Coronary artery (tissue), 2 donors: ENCODE measurements around the gene ADGRG2.

Experiments
- DNase-seq: peaks from one replicate; pipeline ENCODE4 v3.0.0-alpha.2; 2017; ENCODE audit warnings: low spot score
- H3K27ac ChIP-seq, 2 donors: fragments of 200-600 bp; sonication (generic); one replicate each; pipeline ENCODE4 v1.5.1; 2016 to 2019
- H3K4me3 ChIP-seq: fragments of 200-600 bp; sonication (generic); 2 replicates; pipeline ENCODE4 v1.5.1; 2016; ENCODE audit warnings: mild to moderate bottlenecking, moderate library complexity
- TF ChIP-seq, protein P1 (sequence below): fragments of 200-600 bp; sonication (generic); IDR thresholded peaks from one replicate; pipeline ENCODE4 v1.5.1; 2019; ENCODE audit warnings: antibody characterized with exemption

The ADGRG2 gene

DNA sequence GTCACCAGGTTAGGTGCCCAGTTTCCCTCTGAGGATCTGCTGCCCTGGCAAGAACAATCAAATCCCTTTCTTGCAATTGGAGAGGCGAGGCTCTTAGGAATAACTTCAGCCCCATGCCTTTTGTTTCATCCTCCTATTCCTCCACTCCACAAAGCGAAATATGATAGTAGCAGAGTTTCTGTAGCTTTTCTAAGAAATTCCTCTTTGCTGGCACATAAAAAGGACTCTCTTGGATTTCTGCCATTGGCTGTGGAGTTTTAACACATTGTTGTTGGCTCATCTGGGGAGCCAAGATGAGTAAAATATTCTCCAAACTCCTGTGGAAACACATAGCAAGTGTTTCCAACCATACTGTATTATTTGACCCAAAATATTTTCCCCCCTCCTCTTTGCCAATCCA is 11.0 kb upstream of the ADGRG2 start:
- no peak overlapping the region for H3K4me3 ChIP-seq
- TF ChIP-seq, protein P1, sequence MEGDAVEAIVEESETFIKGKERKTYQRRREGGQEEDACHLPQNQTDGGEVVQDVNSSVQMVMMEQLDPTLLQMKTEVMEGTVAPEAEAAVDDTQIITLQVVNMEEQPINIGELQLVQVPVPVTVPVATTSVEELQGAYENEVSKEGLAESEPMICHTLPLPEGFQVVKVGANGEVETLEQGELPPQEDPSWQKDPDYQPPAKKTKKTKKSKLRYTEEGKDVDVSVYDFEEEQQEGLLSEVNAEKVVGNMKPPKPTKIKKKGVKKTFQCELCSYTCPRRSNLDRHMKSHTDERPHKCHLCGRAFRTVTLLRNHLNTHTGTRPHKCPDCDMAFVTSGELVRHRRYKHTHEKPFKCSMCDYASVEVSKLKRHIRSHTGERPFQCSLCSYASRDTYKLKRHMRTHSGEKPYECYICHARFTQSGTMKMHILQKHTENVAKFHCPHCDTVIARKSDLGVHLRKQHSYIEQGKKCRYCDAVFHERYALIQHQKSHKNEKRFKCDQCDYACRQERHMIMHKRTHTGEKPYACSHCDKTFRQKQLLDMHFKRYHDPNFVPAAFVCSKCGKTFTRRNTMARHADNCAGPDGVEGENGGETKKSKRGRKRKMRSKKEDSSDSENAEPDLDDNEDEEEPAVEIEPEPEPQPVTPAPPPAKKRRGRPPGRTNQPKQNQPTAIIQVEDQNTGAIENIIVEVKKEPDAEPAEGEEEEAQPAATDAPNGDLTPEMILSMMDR = no peak
- no peak overlapping the region for H3K27ac ChIP-seq
- DNase-seq = no peak

DNA sequence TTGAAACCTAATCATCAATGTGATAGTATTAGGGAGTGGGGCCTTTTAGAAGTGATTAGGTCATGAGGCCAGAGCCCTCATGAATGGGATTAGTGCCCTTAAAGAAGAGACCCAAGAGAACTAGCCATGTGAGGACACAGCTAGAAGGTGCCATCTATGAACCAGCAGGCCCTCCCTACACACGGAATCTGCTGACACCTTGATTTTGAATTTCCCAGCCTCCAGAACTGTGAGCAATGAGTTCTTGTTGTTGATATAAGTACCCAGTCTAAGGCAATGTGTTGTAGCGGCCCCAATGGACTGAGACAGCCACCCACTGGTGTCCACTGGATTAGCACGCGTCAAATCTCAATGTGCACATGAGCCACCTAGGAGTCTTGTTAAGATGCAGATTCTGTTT is 8.4 kb upstream of the ADGRG2 start:
- Histone ChIP-seq H3K27ac (no peak overlapping the region), H3K4me3 (no peak overlapping the region)
- TF ChIP-seq, protein P1 = no peak
- no peak for DNase-seq

DNA sequence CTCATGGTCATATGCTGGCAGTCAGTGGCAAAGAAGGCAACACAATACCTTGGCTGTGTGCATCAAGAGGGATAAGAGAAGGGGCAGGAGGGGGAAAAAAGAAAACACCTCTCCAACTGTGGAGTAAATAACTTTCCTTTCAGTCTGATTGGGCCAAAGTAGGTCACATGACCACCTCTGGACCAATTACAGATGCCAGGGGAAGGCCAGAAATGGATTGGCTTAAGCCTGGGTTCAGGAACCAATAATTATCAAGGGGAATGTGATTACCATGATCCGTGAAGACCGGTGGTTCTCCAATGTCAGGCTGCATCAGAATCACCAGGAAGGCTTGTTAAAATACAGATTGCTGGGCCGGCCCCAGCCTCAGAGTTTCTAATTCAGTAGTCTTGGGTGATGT is 7.4 kb upstream of the ADGRG2 start:
- no peak for DNase-seq

DNA sequence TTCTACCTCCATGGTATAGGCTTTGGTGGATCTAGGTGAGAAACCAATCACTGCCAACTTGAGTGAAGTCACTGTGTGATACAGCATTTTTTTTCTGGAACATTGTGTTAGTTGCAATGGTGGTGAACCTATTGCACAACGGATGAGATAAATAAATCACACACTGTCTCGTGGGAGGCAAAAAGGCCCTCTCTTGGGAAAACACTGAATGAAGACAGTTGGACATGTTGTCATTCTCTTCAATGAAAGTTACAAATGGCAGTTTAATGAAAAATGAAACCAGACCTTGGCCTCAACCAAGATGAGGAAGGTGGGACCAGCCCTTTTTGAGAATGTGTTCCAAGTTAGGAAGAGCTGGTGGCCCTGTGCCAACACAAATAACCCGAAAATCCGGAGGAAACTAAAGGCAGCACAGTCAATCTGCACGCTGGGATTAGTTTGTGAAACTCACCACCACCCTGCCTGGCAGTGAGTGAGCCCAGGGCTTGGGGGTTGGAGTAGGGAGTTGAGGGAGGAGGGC is 5.4 kb upstream of the ADGRG2 start:
- H3K4me3 ChIP-seq = no peak overlapping the region
- DNase-seq = no peak
- no peak overlapping the region for H3K27ac ChIP-seq
- TF ChIP-seq, protein P1 = no peak

More for the DNA sequence above, 7.4 kb upstream of the ADGRG2 start:
- Histone ChIP-seq H3K4me3 (no peak overlapping the region), H3K27ac (no peak overlapping the region)
- TF ChIP-seq, protein P1 = no peak

DNA sequence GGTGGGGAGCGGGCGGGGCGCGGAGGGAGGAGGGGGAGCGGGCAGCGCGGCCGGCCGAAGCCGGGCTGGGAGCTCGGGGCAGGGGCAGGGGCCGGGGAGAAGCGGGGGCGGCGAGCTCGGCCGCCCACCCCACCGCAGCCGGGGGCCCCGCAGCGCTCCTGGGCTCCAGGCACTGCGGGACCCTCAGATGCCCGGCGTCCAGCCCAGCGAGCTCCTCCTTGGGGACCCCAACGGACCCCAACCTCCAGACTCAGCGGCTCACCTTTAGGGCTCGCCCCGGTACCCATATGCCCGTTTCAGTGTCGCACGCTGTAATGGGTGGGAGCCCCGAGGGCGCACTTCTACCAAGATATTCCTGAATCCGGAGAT is 357 bp upstream of the ADGRG2 start:
- DNase-seq = no peak
- Histone ChIP-seq H3K27ac (peak overlapping the region in 1 of 2 donors; percentile 58), H3K4me3 (peak overlapping the region; percentile 72)
- TF ChIP-seq, protein P1 = no peak

DNA sequence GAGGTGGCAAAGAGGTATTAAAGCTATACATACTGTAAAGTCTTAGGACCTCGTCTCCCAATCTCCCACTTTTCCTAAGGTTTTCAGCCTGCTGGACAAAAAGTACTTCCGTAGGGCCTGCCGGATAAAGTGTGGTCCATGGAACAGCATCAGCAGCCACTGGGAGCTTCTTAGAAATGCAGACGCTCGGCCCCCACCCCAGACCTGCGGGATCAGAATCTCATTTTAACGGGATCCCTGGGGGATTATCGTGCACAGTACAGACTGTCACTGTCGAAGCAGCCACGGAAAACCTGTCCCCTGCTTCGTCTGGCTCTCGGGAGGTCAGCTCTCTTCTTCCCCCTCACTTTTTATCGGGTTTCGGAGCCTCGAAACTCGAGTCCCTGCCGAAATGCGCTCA is 802 bp downstream of the ADGRG2 start:
- Histone ChIP-seq H3K4me3 (peak overlapping the region; percentile 72), H3K27ac (peak overlapping the region in 1 of 2 donors; percentile 58)
- TF ChIP-seq, protein P1 = no peak
- no peak for DNase-seq

DNA sequence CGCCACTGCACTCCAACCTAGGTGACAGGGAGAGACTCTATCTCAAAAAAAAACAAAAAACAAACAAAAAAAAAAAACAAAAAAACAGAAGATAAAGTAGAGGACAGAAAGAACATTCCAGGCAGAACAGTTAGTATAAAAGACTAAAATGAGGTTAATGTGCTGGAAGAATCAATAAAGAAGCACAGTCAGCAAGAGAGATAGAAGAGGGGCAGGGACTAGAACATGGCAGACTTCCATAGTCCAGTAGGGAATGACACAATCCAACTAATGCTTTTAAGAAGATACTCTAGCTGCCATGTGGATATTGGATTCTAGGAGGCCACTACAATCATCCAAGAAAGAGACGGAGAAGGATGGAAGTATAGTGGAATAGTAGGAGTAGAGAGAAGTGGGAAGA is 11.6 kb downstream of the ADGRG2 start:
- no peak for DNase-seq
- Histone ChIP-seq H3K27ac (no peak overlapping the region), H3K4me3 (no peak overlapping the region)
- TF ChIP-seq, protein P1 = no peak
